ENCODE data around the gene ADAMTS3. TPM values are rescaled to one million over a fixed set of nuclear protein-coding genes. Genes with fewer than 3 reads are reported as not detected.
"Not testable (repeated sequence)": the region's sequence is repeated elsewhere in the genome, so short reads cannot be mapped to it uniquely, and the experiment has no call there.

The ADAMTS3 gene
- total RNA-seq, 1 donor from 2014 or later = not detected

DNA sequence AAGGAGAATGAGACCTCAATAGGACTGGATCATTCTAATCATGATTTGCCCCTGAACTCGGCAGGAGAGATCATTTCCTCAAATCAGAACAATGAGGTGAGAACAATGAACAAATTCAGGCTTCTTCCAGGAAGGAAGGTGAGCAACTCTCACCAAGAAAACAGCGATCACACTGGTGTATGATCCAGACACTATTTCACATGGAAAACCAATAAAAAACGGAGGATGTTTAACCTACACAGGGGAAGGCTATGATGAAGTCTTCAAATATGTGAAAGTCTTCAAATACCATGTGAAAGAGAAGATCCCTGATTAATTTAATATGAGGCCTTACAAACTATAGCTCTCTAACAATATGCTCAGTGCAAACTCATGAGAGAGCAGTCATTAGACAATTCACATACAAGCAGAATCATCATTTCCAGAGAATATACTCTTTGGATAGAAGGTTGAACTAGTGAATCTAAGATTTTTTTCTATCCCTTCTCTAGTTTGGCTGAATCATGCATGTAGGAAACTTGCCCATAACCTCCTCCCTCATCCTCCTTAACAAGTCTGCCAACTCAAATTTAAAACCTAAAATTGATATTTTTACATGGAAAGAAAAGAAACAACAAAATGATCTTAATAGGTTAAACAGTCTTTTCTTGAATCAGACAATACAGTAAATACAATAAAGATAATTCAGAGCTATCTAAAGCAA is 122.5 kb downstream of the ADAMTS3 start:
- Mint-ChIP-seq H3K9me3 (no peaks in the 10 kb centered on the region), H3K4me1 (ENCODE audit: low read depth) (no peaks in the 10 kb centered on the region), H3K4me3 (ENCODE audit: low read depth) (no peak overlapping the region), H3K27ac (no peak overlapping the region), H3K36me3 (ENCODE audit: low read depth) (no peaks in the 10 kb centered on the region), H3K27me3 (ENCODE audit: low read depth) (no peaks in the 10 kb centered on the region)
- intact Hi-C loops (cut with micrococcal nuclease) = no loop called here
- DNase-seq (ENCODE audit: low spot score) = no peak

DNA sequence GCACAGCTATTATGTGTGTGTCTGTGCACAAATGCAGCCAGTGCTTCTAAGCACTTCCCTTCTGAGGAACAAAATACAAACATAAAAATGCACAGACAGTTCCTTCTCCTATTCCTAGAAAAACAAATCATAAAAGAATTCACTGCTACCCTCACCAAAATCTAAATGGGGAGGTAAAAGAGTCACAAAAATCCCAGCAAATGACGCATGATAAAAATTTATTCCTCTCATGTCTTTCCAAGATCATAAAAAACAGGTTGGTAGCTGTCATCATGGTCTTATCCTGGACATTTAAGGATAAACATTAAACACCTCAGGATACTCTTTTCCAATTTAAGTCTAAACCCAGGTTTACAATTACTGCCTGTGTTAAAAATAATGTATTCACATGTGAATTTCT is 124.9 kb downstream of the ADAMTS3 start:
- H3K27ac Mint-ChIP-seq = no peak overlapping the region
- no peak overlapping the region for H3K4me3 Mint-ChIP-seq (ENCODE audit: low read depth)
- no peak for DNase-seq (ENCODE audit: low spot score)
- intact Hi-C loops (cut with micrococcal nuclease) = no loop called here
- H3K36me3 Mint-ChIP-seq (ENCODE audit: low read depth) = no peaks in the 10 kb centered on the region
- no peaks in the 10 kb centered on the region for H3K4me1 Mint-ChIP-seq (ENCODE audit: low read depth)
- H3K27me3 Mint-ChIP-seq (ENCODE audit: low read depth) = no peaks in the 10 kb centered on the region
- H3K9me3 Mint-ChIP-seq = no peaks in the 10 kb centered on the region

DNA sequence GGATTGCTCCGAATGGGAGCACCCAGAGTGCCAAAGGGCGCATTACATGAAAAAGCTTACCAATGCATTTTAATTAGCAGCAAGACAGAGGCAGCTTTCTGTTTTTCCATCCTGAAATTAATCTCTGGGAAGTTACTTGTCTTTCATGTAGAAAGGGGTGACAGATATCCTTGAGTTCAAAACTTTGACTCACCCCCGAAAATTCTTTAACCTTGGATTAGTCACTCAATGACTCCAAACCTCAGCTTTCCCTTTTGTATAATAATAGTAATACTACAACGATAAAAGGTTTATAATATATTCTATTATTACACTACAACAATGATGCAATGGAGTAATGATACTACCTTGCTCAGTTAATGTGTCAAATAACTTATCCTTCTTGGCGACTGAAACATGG is 126.3 kb downstream of the ADAMTS3 start:
- no peaks in the 10 kb centered on the region for H3K36me3 Mint-ChIP-seq (ENCODE audit: low read depth)
- no peak for DNase-seq (ENCODE audit: low spot score)
- no peaks in the 10 kb centered on the region for H3K9me3 Mint-ChIP-seq
- H3K4me1 Mint-ChIP-seq (ENCODE audit: low read depth) = no peaks in the 10 kb centered on the region
- intact Hi-C loops (cut with micrococcal nuclease) = no loop called here
- no peaks in the 10 kb centered on the region for H3K27me3 Mint-ChIP-seq (ENCODE audit: low read depth)
- H3K27ac Mint-ChIP-seq = no peak overlapping the region
- H3K4me3 Mint-ChIP-seq (ENCODE audit: low read depth) = no peak overlapping the region

DNA sequence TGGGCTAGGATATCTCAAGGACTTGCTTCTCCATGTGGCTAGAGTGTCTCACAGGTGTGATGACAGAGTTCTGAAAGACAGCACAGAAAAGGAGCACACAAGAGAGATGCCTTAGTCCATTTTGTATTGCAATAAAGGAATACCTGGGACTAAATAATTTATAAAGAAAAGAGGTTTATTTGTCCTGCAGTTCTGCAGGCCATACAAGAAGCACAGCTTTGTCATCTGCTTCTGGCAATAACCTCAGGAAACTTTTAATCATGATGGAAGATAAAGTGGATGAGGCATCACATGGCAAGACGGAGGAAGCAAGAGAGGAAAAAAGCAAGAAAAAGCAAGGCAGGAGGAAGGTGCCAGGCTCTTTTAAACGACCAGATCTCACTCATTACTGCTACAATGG is 126.9 kb downstream of the ADAMTS3 start:
- Mint-ChIP-seq H3K4me1 (ENCODE audit: low read depth) (no peaks in the 10 kb centered on the region), H3K27me3 (ENCODE audit: low read depth) (no peaks in the 10 kb centered on the region), H3K27ac (no peak overlapping the region), H3K36me3 (ENCODE audit: low read depth) (no peaks in the 10 kb centered on the region), H3K9me3 (no peaks in the 10 kb centered on the region), H3K4me3 (ENCODE audit: low read depth) (no peak overlapping the region)
- intact Hi-C loops (cut with micrococcal nuclease) = no loop called here
- no peak for DNase-seq (ENCODE audit: low spot score)

DNA sequence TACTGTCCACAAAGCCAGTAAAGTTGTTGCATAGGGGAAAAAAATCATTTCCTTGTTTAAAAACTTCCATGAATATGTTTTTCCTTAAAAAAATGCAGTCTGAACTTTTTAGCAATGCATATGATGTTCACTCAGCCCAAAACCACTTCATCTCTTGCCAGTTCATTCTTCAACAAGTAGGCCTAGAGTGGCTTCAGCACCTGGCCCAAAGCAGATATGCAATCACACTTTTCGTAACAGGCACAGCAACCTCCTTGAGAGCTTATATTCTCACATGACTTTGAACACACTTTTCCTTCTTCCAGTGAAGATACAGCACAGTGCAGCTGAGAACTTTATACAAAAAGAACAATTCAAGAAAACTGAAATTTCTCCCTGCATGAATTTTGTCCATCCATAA is 128.6 kb downstream of the ADAMTS3 start:
- no peaks in the 10 kb centered on the region for H3K4me1 Mint-ChIP-seq (ENCODE audit: low read depth)
- H3K27ac Mint-ChIP-seq = no peak overlapping the region
- H3K9me3 Mint-ChIP-seq = no peaks in the 10 kb centered on the region
- intact Hi-C loops (cut with micrococcal nuclease) = no loop called here
- no peak overlapping the region for H3K4me3 Mint-ChIP-seq (ENCODE audit: low read depth)
- H3K36me3 Mint-ChIP-seq (ENCODE audit: low read depth) = no peaks in the 10 kb centered on the region
- DNase-seq (ENCODE audit: low spot score) = no peak
- no peaks in the 10 kb centered on the region for H3K27me3 Mint-ChIP-seq (ENCODE audit: low read depth)

- Mint-ChIP-seq H3K27ac (no peak overlapping the region), H3K9me3 (no peaks in the 10 kb centered on the region), H3K4me3 (ENCODE audit: low read depth) (no peak overlapping the region), H3K36me3 (ENCODE audit: low read depth) (no peaks in the 10 kb centered on the region), H3K27me3 (ENCODE audit: low read depth) (no peaks in the 10 kb centered on the region), H3K4me1 (ENCODE audit: low read depth) (no peaks in the 10 kb centered on the region)
- DNase-seq (ENCODE audit: low spot score) = no peak
- intact Hi-C loops (cut with micrococcal nuclease) = no loop called here
These were observed 136.0 kb downstream of the ADAMTS3 start for GRCh38 chr4:72432975-72433374.

DNA sequence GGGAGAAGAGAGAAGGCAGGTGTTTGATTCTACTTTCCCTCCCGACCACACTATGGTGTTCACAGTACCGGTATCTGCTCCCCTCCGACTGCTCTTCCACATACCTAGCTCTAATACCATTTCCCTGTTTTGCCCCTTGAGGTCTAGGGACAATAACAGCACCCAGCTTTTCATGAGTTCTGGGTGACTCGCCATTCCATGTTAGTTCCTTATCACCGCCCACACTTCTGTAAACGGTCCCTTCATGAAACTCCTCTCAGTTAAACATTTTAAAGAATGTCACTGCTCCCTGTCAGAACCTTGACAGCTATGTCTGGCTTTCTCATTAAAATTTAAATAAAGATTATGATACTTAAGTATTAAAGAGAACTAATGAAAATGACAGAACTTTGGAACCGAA is 136.7 kb downstream of the ADAMTS3 start:
- Mint-ChIP-seq H3K36me3 (ENCODE audit: low read depth) (no peaks in the 10 kb centered on the region), H3K27me3 (ENCODE audit: low read depth) (no peaks in the 10 kb centered on the region), H3K9me3 (no peaks in the 10 kb centered on the region), H3K4me3 (ENCODE audit: low read depth) (no peak overlapping the region), H3K27ac (no peak overlapping the region), H3K4me1 (ENCODE audit: low read depth) (no peaks in the 10 kb centered on the region)
- intact Hi-C loops (cut with micrococcal nuclease) = no loop called here
- DNase-seq (ENCODE audit: low spot score) = no peak

GRCh38 chr4:72430988-72431387 is 138.0 kb downstream of the ADAMTS3 start:
- H3K36me3 Mint-ChIP-seq (ENCODE audit: low read depth) = no peaks in the 10 kb centered on the region
- no peak overlapping the region for H3K27ac Mint-ChIP-seq
- intact Hi-C loops (cut with micrococcal nuclease) = no loop called here
- H3K4me3 Mint-ChIP-seq (ENCODE audit: low read depth) = no peak overlapping the region
- DNase-seq (ENCODE audit: low spot score) = no peak
- H3K9me3 Mint-ChIP-seq = no peaks in the 10 kb centered on the region
- H3K27me3 Mint-ChIP-seq (ENCODE audit: low read depth) = no peaks in the 10 kb centered on the region
- H3K4me1 Mint-ChIP-seq (ENCODE audit: low read depth) = no peaks in the 10 kb centered on the region

- Mint-ChIP-seq H3K4me3 (ENCODE audit: low read depth) (no peak overlapping the region), H3K36me3 (ENCODE audit: low read depth) (no peaks in the 10 kb centered on the region), H3K9me3 (no peaks in the 10 kb centered on the region), H3K27me3 (ENCODE audit: low read depth) (no peaks in the 10 kb centered on the region), H3K4me1 (ENCODE audit: low read depth) (no peaks in the 10 kb centered on the region), H3K27ac (no peak overlapping the region)
- no peak for DNase-seq (ENCODE audit: low spot score)
- intact Hi-C loops (cut with micrococcal nuclease) = no loop called here
These were observed 139.0 kb downstream of the ADAMTS3 start for GRCh38 chr4:72430050-72430449.

DNA sequence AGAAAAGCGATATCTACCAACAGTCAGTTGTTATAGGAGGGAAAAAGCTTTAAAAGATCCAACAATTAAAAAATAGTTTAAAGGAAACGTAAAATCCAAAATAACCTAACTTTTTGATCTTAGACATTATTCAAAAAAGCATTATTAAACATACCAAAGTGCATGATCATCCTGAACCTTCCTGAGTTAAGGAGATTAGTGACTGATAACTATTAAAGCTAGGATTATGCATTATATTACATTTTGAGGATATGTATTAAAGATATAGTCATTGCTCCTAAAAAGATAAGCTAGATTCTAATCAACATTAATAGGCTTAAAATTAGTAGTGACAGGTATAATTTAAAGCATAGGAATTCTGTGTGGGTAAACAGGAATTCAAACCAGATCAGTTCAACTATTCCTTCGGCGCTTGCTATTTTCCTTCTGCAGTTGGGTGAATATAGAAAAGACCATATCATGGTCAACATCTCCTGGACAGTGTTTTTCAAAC is 139.6 kb downstream of the ADAMTS3 start:
- H3K4me3 Mint-ChIP-seq (ENCODE audit: low read depth) = no peak overlapping the region
- no peaks in the 10 kb centered on the region for H3K9me3 Mint-ChIP-seq
- no peaks in the 10 kb centered on the region for H3K36me3 Mint-ChIP-seq (ENCODE audit: low read depth)
- intact Hi-C loops (cut with micrococcal nuclease) = no loop called here
- DNase-seq (ENCODE audit: low spot score) = no peak
- H3K27ac Mint-ChIP-seq = no peak overlapping the region
- no peaks in the 10 kb centered on the region for H3K27me3 Mint-ChIP-seq (ENCODE audit: low read depth)
- H3K4me1 Mint-ChIP-seq (ENCODE audit: low read depth) = no peaks in the 10 kb centered on the region

GRCh38 chr4:72427057-72427456 is 142.0 kb downstream of the ADAMTS3 start:
- Mint-ChIP-seq H3K9me3 (no peaks in the 10 kb centered on the region), H3K36me3 (ENCODE audit: low read depth) (no peaks in the 10 kb centered on the region), H3K27me3 (ENCODE audit: low read depth) (no peaks in the 10 kb centered on the region), H3K27ac (no peak overlapping the region), H3K4me3 (ENCODE audit: low read depth) (no peak overlapping the region), H3K4me1 (ENCODE audit: low read depth) (no peaks in the 10 kb centered on the region)
- no peak for DNase-seq (ENCODE audit: low spot score)
- intact Hi-C loops (cut with micrococcal nuclease) = no loop called here

DNA sequence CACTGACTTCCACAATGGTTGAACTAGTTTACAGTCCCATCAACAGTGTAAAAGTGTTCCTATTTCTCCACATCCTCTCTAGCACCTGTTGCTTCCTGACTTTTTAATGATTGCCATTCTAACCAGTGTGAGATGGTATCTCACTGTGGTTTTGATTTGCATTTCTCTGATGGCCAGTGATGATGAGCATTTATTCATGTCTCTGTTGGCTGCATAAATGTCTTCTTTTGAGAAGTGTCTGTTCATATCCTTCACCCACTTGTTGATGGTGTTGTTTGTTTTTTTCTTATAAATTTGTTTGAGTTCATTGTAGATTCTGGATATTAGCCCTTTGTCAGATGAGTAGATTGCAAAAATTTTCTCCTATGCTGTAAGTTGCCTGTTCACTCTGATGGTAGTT is 143.1 kb downstream of the ADAMTS3 start:
- not testable (repeated sequence) for H3K4me3 Mint-ChIP-seq (ENCODE audit: low read depth)

DNA sequence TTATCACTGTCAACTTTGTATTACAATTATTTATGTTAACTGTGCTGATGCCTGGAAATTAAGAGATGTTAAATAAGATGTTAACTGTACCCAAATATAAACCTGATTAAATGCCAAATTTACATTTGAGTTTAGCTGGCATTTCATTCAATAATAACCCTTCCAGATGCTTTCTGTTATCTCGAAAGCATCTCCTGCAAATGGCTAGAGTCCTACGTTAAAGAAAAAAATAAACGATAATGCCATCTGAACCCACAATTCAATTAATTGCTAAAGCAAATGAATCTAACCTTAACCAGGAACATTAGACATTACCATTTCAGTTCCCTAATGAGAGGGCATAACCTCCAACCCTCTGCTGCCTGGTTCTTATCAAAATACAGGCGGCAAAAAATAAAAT is 145.0 kb downstream of the ADAMTS3 start:
- H3K4me3 Mint-ChIP-seq (ENCODE audit: low read depth) = no peak overlapping the region
- H3K9me3 Mint-ChIP-seq = no peaks in the 10 kb centered on the region
- no peak for DNase-seq (ENCODE audit: low spot score)
- intact Hi-C loops (cut with micrococcal nuclease) = no loop called here
- H3K36me3 Mint-ChIP-seq (ENCODE audit: low read depth) = no peaks in the 10 kb centered on the region
- no peaks in the 10 kb centered on the region for H3K27me3 Mint-ChIP-seq (ENCODE audit: low read depth)
- H3K4me1 Mint-ChIP-seq (ENCODE audit: low read depth) = no peaks in the 10 kb centered on the region
- H3K27ac Mint-ChIP-seq = no peak overlapping the region

More for the DNA sequence above, 143.1 kb downstream of the ADAMTS3 start:
- H3K27me3 Mint-ChIP-seq (ENCODE audit: low read depth); H3K9me3 Mint-ChIP-seq; intact Hi-C loops (cut with micrococcal nuclease); DNase-seq (ENCODE audit: low spot score); H3K36me3 Mint-ChIP-seq (ENCODE audit: low read depth); H3K4me1 Mint-ChIP-seq (ENCODE audit: low read depth); H3K27ac Mint-ChIP-seq: not testable (repeated sequence)

DNA sequence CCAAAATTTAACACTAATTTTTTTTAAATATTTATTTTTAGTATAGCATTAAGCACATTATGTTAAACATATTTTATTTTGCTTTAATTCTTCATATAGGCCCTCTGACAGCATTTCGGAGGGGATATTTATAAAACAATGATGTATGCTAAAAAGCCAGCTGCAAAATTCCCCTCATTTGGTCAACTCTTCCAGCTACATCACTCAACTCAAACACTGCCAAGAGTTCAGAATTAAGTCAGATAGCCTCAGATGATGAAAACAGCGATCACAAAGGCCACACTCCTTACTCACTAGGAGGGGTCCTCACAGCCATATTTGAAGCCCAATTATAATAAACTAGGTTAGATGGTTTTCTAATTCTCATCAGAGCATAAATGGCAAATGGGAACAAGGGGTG is 146.6 kb downstream of the ADAMTS3 start:
- Mint-ChIP-seq H3K4me1 (ENCODE audit: low read depth) (no peaks in the 10 kb centered on the region), H3K27ac (no peak overlapping the region), H3K36me3 (ENCODE audit: low read depth) (no peaks in the 10 kb centered on the region), H3K27me3 (ENCODE audit: low read depth) (no peaks in the 10 kb centered on the region), H3K9me3 (no peaks in the 10 kb centered on the region), H3K4me3 (ENCODE audit: low read depth) (no peak overlapping the region)
- intact Hi-C loops (cut with micrococcal nuclease) = no loop called here
- DNase-seq (ENCODE audit: low spot score) = no peak

Data from activated T-helper 2 cell treated with anti-CD3 and anti-CD28 coated beads, Interferon-gamma antibody, Interleukin-2, Interleukin-4, amounts not matched to agents 10 μg/mL and 5 μg/mL and 100 μg/mL, durations not matched to agents 14 hours and 24 hours and 36 hours (primary cell).